GM12872 (cell line): ENCODE results near the gene NPLOC4.

Experiments
- CTCF ChIP-seq: IDR thresholded peaks from 3 replicates; pipeline ENCODE4 v1.5.1; 2011; ENCODE audit warnings: low read depth, mild to moderate bottlenecking, low read length, moderate library complexity; ENCODE audit not compliant: insufficient read depth

NPLOC4 gene

GRCh38 chr17:81636505-81637288, at the start of gene NPLOC4, which contains the start of gene TSPAN10:
NPLOC4 (minus strand) TSS chr17:81637112; CDS start chr17:81636930, 182 bp downstream.
TSPAN10 (plus strand) TSS chr17:81637196; CDS start chr17:81642413, 5,217 bp downstream.
- no peak for TF ChIP-seq CTCF

GRCh38 chr17:81686614-81687013, 49.7 kb upstream of the NPLOC4 start:
- TF ChIP-seq CTCF: no peak

GRCh38 chr17:81685108-81685507, 48.2 kb upstream of the NPLOC4 start:
- no peak for TF ChIP-seq CTCF

- TF ChIP-seq CTCF: no peak
These were observed 47.6 kb upstream of the NPLOC4 start for GRCh38 chr17:81684442-81684911.

GRCh38 chr17:81683584-81684441, 46.9 kb upstream of the NPLOC4 start, which contains the start of the genes ARL16 and HGS:
ARL16 (minus strand) TSS chr17:81683797; CDS start chr17:81683753, 44 bp downstream.
HGS (plus strand) TSS chr17:81684011; CDS start chr17:81684067, 56 bp downstream.
- TF ChIP-seq CTCF: no peak

- no peak for TF ChIP-seq CTCF
These were observed 46.3 kb upstream of the NPLOC4 start for GRCh38 chr17:81683208-81683583.

GRCh38 chr17:81682565-81683207, 45.8 kb upstream of the NPLOC4 start:
- TF ChIP-seq CTCF: no peak
